ENCODE results near the gene TNFSF15. TPM values are rescaled to one million over a fixed set of nuclear protein-coding genes. Genes with fewer than 3 reads are reported as not detected.

The TNFSF15 gene
- total RNA-seq, 1 donor from 2014 or later: 0.56 TPM

DNA sequence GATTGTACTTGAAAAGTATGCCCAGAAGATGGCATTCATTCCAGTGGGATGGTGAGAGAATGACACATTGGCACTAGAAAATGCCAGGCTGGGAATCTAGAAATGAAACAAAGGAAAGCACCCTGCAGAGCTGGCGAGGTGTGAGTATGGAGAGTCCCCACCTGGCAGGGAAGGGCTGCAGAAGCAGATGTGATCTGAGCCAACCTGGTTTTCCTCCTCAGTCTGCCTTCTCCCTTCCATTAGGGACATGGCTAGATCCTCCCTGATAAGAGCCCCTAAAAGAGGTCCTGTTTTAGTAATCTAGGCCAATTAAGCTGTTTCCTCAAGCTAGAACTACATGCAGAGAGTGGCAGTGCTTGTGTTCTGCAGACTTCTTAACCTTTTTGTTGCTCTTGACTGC, 24.7 kb upstream of the TNFSF15 start:
- no peak overlapping the region for H3K4me3 Mint-ChIP-seq (ENCODE audit: unreplicated experiment)
- H3K4me1 Mint-ChIP-seq (ENCODE audit: unreplicated experiment): no peaks in the 10 kb centered on the region
- no peak overlapping the region for H3K27ac Mint-ChIP-seq (ENCODE audit: unreplicated experiment)
- H3K36me3 Mint-ChIP-seq (ENCODE audit: unreplicated experiment): peaks cover 6% of the 10 kb centered on the region
- DNase-seq (ENCODE audit: extremely low spot score, unreplicated experiment): no peak
- H3K27me3 Mint-ChIP-seq (ENCODE audit: unreplicated experiment): peaks cover 7% of the 10 kb centered on the region
- TF ChIP-seq CTCF (IDR thresholded peaks at IDR 0.05): no peak
- H3K9me3 Mint-ChIP-seq (ENCODE audit: unreplicated experiment): peaks cover 14% of the 10 kb centered on the region

GRCh38 chr9:114829574-114830440, 24.0 kb upstream of the TNFSF15 start:
- Mint-ChIP-seq H3K27me3 (ENCODE audit: unreplicated experiment) (peaks cover 7% of the 10 kb centered on the region), H3K36me3 (ENCODE audit: unreplicated experiment) (peaks cover 6% of the 10 kb centered on the region), H3K9me3 (ENCODE audit: unreplicated experiment) (peaks cover 14% of the 10 kb centered on the region), H3K27ac (ENCODE audit: unreplicated experiment) (no peak overlapping the region), H3K4me3 (ENCODE audit: unreplicated experiment) (no peak overlapping the region), H3K4me1 (ENCODE audit: unreplicated experiment) (no peaks in the 10 kb centered on the region)
- no peak for TF ChIP-seq CTCF (IDR thresholded peaks at IDR 0.05)
- no peak for DNase-seq (ENCODE audit: extremely low spot score, unreplicated experiment)

- Mint-ChIP-seq H3K4me1 (ENCODE audit: unreplicated experiment) (no peaks in the 10 kb centered on the region), H3K27me3 (ENCODE audit: unreplicated experiment) (peaks cover 7% of the 10 kb centered on the region), H3K36me3 (ENCODE audit: unreplicated experiment) (peaks cover 6% of the 10 kb centered on the region), H3K9me3 (ENCODE audit: unreplicated experiment) (peaks cover 14% of the 10 kb centered on the region), H3K27ac (ENCODE audit: unreplicated experiment) (no peak overlapping the region), H3K4me3 (ENCODE audit: unreplicated experiment) (no peak overlapping the region)
- no peak for DNase-seq (ENCODE audit: extremely low spot score, unreplicated experiment)
- TF ChIP-seq CTCF (IDR thresholded peaks at IDR 0.05): no peak
Observed at GRCh38 chr9:114828303-114828650, 22.4 kb upstream of the TNFSF15 start.

DNA sequence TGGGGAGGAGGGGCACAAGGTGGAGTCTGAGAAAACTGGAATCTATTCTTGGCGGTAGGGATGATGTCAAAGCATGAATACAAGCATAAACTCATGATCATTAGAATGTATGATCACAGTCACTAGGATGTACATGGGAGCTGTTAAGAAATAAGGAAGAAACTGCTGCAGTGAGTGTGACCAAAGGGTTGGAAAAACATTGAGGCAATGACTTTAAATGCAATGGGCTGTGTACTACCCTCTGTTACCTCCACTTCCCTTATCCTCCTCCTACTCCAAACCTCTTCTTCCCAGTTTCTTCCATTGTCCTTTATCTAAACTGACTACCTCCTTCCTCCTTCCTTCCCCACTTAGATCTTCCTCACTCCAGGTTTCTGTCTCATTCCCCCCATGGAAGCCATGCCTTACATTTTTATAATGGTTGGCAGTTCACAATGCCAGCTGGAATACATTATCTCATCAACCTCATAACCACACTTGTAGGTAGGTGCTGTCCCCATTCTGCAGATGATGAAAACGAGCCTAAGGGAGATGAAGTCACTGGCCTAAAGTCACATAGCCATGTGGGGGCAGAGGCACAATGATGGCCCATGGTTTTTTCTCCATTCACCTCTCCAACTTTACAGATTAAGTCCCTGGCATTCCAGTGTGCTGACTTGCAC, 21.9 kb upstream of the TNFSF15 start:
- peaks cover 6% of the 10 kb centered on the region for H3K36me3 Mint-ChIP-seq (ENCODE audit: unreplicated experiment)
- peaks cover 7% of the 10 kb centered on the region for H3K27me3 Mint-ChIP-seq (ENCODE audit: unreplicated experiment)
- no peak for TF ChIP-seq CTCF (IDR thresholded peaks at IDR 0.05)
- no peak overlapping the region for H3K27ac Mint-ChIP-seq (ENCODE audit: unreplicated experiment)
- peaks cover 12% of the 10 kb centered on the region for H3K9me3 Mint-ChIP-seq (ENCODE audit: unreplicated experiment)
- no peak for DNase-seq (ENCODE audit: extremely low spot score, unreplicated experiment)
- no peaks in the 10 kb centered on the region for H3K4me1 Mint-ChIP-seq (ENCODE audit: unreplicated experiment)
- no peak overlapping the region for H3K4me3 Mint-ChIP-seq (ENCODE audit: unreplicated experiment)

GRCh38 chr9:114826431-114826830, 20.6 kb upstream of the TNFSF15 start:
- Mint-ChIP-seq H3K27ac (ENCODE audit: unreplicated experiment) (no peak overlapping the region), H3K4me1 (ENCODE audit: unreplicated experiment) (no peaks in the 10 kb centered on the region), H3K9me3 (ENCODE audit: unreplicated experiment) (no peaks in the 10 kb centered on the region), H3K27me3 (ENCODE audit: unreplicated experiment) (peaks cover 7% of the 10 kb centered on the region), H3K36me3 (ENCODE audit: unreplicated experiment) (no peaks in the 10 kb centered on the region), H3K4me3 (ENCODE audit: unreplicated experiment) (no peak overlapping the region)
- DNase-seq (ENCODE audit: extremely low spot score, unreplicated experiment): no peak
- no peak for TF ChIP-seq CTCF (IDR thresholded peaks at IDR 0.05)
